MM.1S (cell line): ENCODE data around the gene AARS2.

Experiments
- DNase-seq: peaks from one replicate; pipeline ENCODE4 v3.0.0-alpha.2; 2015
- H2AFZ ChIP-seq: fragments of 300-600 bp; sonication (generic); 2 replicates; pipeline ENCODE4 v1.6.0; 2016; ENCODE audit warnings: antibody characterized with exemption, low read length
- H3F3A ChIP-seq: fragments of 300-600 bp; sonication (generic); 2 replicates; pipeline ENCODE4 v1.6.1; 2016; ENCODE audit warnings: mild to moderate bottlenecking, antibody characterized with exemption, low read length, moderate library complexity, mixed read lengths; ENCODE audit not compliant: insufficient read depth
- H3K27ac ChIP-seq: fragments of 300-600 bp; sonication (generic); 2 replicates; pipeline ENCODE4 v1.5.1; 2016; ENCODE audit warnings: mild to moderate bottlenecking, low read length
- H3K27me3 ChIP-seq: fragments of 300-600 bp; sonication (generic); replicated peaks from 2 replicates; pipeline ENCODE4 v1.6.0; 2016; ENCODE audit warnings: low read length; ENCODE audit not compliant: insufficient read depth
- H3K36me3 ChIP-seq: fragments of 300-600 bp; sonication (generic); replicated peaks from 2 replicates; pipeline ENCODE4 v1.6.1; 2016; ENCODE audit warnings: mild to moderate bottlenecking, low read length, mixed read lengths; ENCODE audit not compliant: insufficient read depth
- H3K4me1 ChIP-seq: fragments of 300-600 bp; sonication (generic); 2 replicates; pipeline ENCODE4 v1.6.1; 2016; ENCODE audit warnings: low read length, mixed read lengths
- H3K4me2 ChIP-seq: fragments of 300-600 bp; sonication (generic); 2 replicates; pipeline ENCODE4 v1.6.0; 2016; ENCODE audit warnings: low read depth, low read length
- H3K4me3 ChIP-seq: fragments of 300-600 bp; sonication (generic); 2 replicates; pipeline ENCODE4 v1.5.1; 2016; ENCODE audit warnings: low read length, mixed read lengths
- H3K79me2 ChIP-seq: fragments of 300-600 bp; sonication (generic); 2 replicates; pipeline ENCODE4 v1.6.1; 2016; ENCODE audit warnings: mixed run types, low read length, mixed read lengths
- H3K9ac ChIP-seq: fragments of 300-600 bp; sonication (generic); 2 replicates; pipeline ENCODE4 v1.6.1; 2016; ENCODE audit warnings: low read length, mixed read lengths
- H3K9me2 ChIP-seq: fragments of 300-600 bp; sonication (generic); replicated peaks from 2 replicates; pipeline ENCODE4 v1.6.1; 2016; ENCODE audit warnings: mild to moderate bottlenecking, low read length, mixed read lengths; ENCODE audit not compliant: insufficient read depth
- H3K9me3 ChIP-seq: fragments of 300-600 bp; sonication (generic); replicated peaks from 2 replicates; pipeline ENCODE4 v1.6.1; 2016; ENCODE audit warnings: mild to moderate bottlenecking, low read length, mixed read lengths; ENCODE audit not compliant: insufficient read depth
- H4K20me1 ChIP-seq: fragments of 300-600 bp; sonication (generic); 2 replicates; pipeline ENCODE4 v1.6.1; 2016; ENCODE audit warnings: mild to moderate bottlenecking, low read length, moderate library complexity, mixed read lengths; ENCODE audit not compliant: insufficient read depth
- EZH2 ChIP-seq: fragments of 300-600 bp; sonication (generic); optimal IDR thresholded peaks from 2 replicates; pipeline ENCODE3; 2017; ENCODE audit warnings: low read depth, mild to moderate bottlenecking, antibody characterized with exemption, low read length, mixed read lengths
- EZH2phosphoT487 ChIP-seq: fragments of 300-600 bp; sonication (generic); IDR thresholded peaks from 2 replicates; pipeline ENCODE4 v1.6.1; 2018; ENCODE audit warnings: antibody characterized with exemption, low read length
- TF ChIP-seq, protein P1 (sequence below): fragments of 300-600 bp; sonication (generic); IDR thresholded peaks from 2 replicates; pipeline ENCODE4 v1.5.1; 2016; ENCODE audit warnings: antibody characterized with exemption, low read length, mixed read lengths

The AARS2 gene

DNA sequence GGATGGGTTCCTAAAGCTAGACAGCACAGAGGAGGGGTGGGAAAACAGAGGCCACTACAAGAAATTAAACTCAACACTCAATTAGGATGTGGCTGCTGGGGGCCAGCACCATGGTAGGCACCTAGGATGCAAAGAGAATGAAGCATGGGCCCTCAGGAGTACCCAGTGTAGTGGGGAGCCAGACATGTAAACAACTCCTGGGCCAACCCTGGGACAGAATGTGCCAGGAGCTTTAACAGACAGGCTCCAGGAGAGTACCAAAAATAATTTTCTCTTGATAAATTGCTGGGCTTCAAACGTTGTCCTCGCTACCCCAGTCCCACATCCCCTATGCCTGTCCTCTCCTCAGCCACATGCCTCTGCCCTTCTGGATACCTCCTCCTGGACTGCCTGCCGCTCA is 41.2 kb downstream of the AARS2 start:
- Histone ChIP-seq H3K27ac (no peak overlapping the region), H3K79me2 (no peaks in the 10 kb centered on the region), H3K36me3 (no peaks in the 10 kb centered on the region), H3K27me3 (peaks cover 58% of the 10 kb centered on the region), H3K4me2 (no peak overlapping the region), H4K20me1 (no peaks in the 10 kb centered on the region), H3F3A (peaks cover 1% of the 10 kb centered on the region), H3K4me1 (peaks cover 4% of the 10 kb centered on the region; the same call in 1 of the 2 replicates), H2AFZ (no peak overlapping the region), H3K9me3 (no peaks in the 10 kb centered on the region), H3K4me3 (no peak overlapping the region), H3K9me2 (no peaks in the 10 kb centered on the region), H3K9ac (no peak overlapping the region)
- no peak for DNase-seq
- no peak for TF ChIP-seq EZH2
- TF ChIP-seq, protein P1, sequence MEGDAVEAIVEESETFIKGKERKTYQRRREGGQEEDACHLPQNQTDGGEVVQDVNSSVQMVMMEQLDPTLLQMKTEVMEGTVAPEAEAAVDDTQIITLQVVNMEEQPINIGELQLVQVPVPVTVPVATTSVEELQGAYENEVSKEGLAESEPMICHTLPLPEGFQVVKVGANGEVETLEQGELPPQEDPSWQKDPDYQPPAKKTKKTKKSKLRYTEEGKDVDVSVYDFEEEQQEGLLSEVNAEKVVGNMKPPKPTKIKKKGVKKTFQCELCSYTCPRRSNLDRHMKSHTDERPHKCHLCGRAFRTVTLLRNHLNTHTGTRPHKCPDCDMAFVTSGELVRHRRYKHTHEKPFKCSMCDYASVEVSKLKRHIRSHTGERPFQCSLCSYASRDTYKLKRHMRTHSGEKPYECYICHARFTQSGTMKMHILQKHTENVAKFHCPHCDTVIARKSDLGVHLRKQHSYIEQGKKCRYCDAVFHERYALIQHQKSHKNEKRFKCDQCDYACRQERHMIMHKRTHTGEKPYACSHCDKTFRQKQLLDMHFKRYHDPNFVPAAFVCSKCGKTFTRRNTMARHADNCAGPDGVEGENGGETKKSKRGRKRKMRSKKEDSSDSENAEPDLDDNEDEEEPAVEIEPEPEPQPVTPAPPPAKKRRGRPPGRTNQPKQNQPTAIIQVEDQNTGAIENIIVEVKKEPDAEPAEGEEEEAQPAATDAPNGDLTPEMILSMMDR = no peak

GRCh38 chr6:44271406-44271723 is 41.8 kb downstream of the AARS2 start:
- H4K20me1 ChIP-seq = no peaks in the 10 kb centered on the region
- H3K79me2 ChIP-seq = no peaks in the 10 kb centered on the region
- H2AFZ ChIP-seq = no peak overlapping the region
- no peak for TF ChIP-seq EZH2phosphoT487
- TF ChIP-seq EZH2 = no peak
- TF ChIP-seq, protein P1 = no peak
- H3K9me3 ChIP-seq = no peaks in the 10 kb centered on the region
- no peaks in the 10 kb centered on the region for H3K36me3 ChIP-seq
- no peak overlapping the region for H3K4me3 ChIP-seq
- H3F3A ChIP-seq = peaks cover 7% of the 10 kb centered on the region
- no peak overlapping the region for H3K4me2 ChIP-seq
- H3K27me3 ChIP-seq = peaks cover 54% of the 10 kb centered on the region
- H3K9me2 ChIP-seq = no peaks in the 10 kb centered on the region
- no peak overlapping the region for H3K9ac ChIP-seq
- DNase-seq = no peak
- peaks cover 8% of the 10 kb centered on the region for H3K4me1 ChIP-seq
- no peak overlapping the region for H3K27ac ChIP-seq

GRCh38 chr6:44270526-44271405 is 42.4 kb downstream of the AARS2 start:
- peaks cover 13% of the 10 kb centered on the region for H3F3A ChIP-seq
- TF ChIP-seq EZH2 = no peak
- TF ChIP-seq, protein P1 = no peak
- no peaks in the 10 kb centered on the region for H3K9me2 ChIP-seq
- H3K36me3 ChIP-seq = no peaks in the 10 kb centered on the region
- H3K79me2 ChIP-seq = no peaks in the 10 kb centered on the region
- H3K27ac ChIP-seq = no peak overlapping the region
- peaks cover 54% of the 10 kb centered on the region for H3K27me3 ChIP-seq
- H3K4me2 ChIP-seq = no peak overlapping the region
- no peak for DNase-seq
- no peaks in the 10 kb centered on the region for H4K20me1 ChIP-seq
- no peak overlapping the region for H3K9ac ChIP-seq
- H3K4me3 ChIP-seq = no peak overlapping the region
- H3K4me1 ChIP-seq = peaks cover 14% of the 10 kb centered on the region
- no peaks in the 10 kb centered on the region for H3K9me3 ChIP-seq
- no peak overlapping the region for H2AFZ ChIP-seq
